Hematopoietic multipotent progenitor cell treated with erythropoietin and hydrocortisone succinate and interleukin-3 and kit ligand, for 6 days (in vitro differentiated cells): Measurements from ENCODE around the gene FAM90A1.
"Not testable (repeated sequence)": the region's sequence is repeated elsewhere in the genome, so short reads cannot be mapped to it uniquely, and the experiment has no call there.

Experiments used
- DNase-seq: peaks from one replicate; pipeline ENCODE4 v3.0.0-alpha.2; 2015

FAM90A1 gene

GRCh38 chr12:8226992-8227731 lies at the start of gene FAM90A1:
TSS of gene FAM90A1 (minus strand) at chr12:8227618. CDS start at chr12:8224832, 2,786 bp downstream.
- DNase-seq: peak; percentile 19

- DNase-seq: not testable (repeated sequence)
Measured at GRCh38 chr12:8276397-8276796, 49.0 kb upstream of the FAM90A1 start.

- peak; percentile 2 for DNase-seq
Measured at GRCh38 chr12:8266706-8267105, 39.3 kb upstream of the FAM90A1 start.

GRCh38 chr12:8264236-8264635 lies 36.8 kb upstream of the FAM90A1 start:
- DNase-seq: not testable (repeated sequence)

- peak; percentile 83 for DNase-seq
Measured at GRCh38 chr12:8261111-8261554, 33.7 kb upstream of the FAM90A1 start.

- not testable (repeated sequence) for DNase-seq
Measured at GRCh38 chr12:8256356-8256755, 28.9 kb upstream of the FAM90A1 start.

GRCh38 chr12:8254705-8255104 lies 27.3 kb upstream of the FAM90A1 start:
- not testable (repeated sequence) for DNase-seq

GRCh38 chr12:8252056-8252818 lies 24.8 kb upstream of the FAM90A1 start:
- DNase-seq: not testable (repeated sequence)

GRCh38 chr12:8251616-8252015 lies 24.2 kb upstream of the FAM90A1 start:
- DNase-seq: peak; percentile 6

GRCh38 chr12:8246941-8247535 lies 19.6 kb upstream of the FAM90A1 start:
- DNase-seq: not testable (repeated sequence)

GRCh38 chr12:8243682-8244161 lies 16.3 kb upstream of the FAM90A1 start:
- DNase-seq: peak; percentile 52

- DNase-seq: peak; percentile 97
Measured at GRCh38 chr12:8242880-8243681, 15.7 kb upstream of the FAM90A1 start.

GRCh38 chr12:8242622-8242879 lies 15.1 kb upstream of the FAM90A1 start:
- not testable (repeated sequence) for DNase-seq

- peak; percentile 31 for DNase-seq
Measured at GRCh38 chr12:8241917-8242621, 14.7 kb upstream of the FAM90A1 start.

GRCh38 chr12:8240340-8241114 lies 13.1 kb upstream of the FAM90A1 start:
- DNase-seq: not testable (repeated sequence)

GRCh38 chr12:8237031-8237430 lies 9.6 kb upstream of the FAM90A1 start:
- not testable (repeated sequence) for DNase-seq

GRCh38 chr12:8235316-8236157 lies 8.1 kb upstream of the FAM90A1 start:
- not testable (repeated sequence) for DNase-seq

- not testable (repeated sequence) for DNase-seq
Measured at GRCh38 chr12:8234746-8235145, 7.3 kb upstream of the FAM90A1 start.

GRCh38 chr12:8233935-8234495 lies 6.6 kb upstream of the FAM90A1 start:
- DNase-seq: not testable (repeated sequence)

- not testable (repeated sequence) for DNase-seq
Measured at GRCh38 chr12:8233300-8233855, 6.0 kb upstream of the FAM90A1 start.
